GM10248 (cell line): ENCODE data around the gene NEK4.

Source experiments
- CTCF ChIA-PET: fragments of 300-600 bp; sonication (Branson Sonifier 250); formaldehyde crosslinking; extraction: SDS; loops from one replicate; lab custom pipeline; 2021; ENCODE audit warnings: antibody characterized with exemption; lab: Yijun Ruan, JAX
- POLR2A ChIA-PET: fragments of 350-650 bp; sonication (Branson Sonifier 250); formaldehyde crosslinking; extraction: SDS; loops from one replicate; lab custom pipeline; 2020; ENCODE audit warnings: antibody characterized with exemption; lab: Yijun Ruan, JAX
- DNase-seq: peaks from one replicate; pipeline ENCODE4 v3.0.0; 2012; ENCODE audit errors: extremely low spot score
- CTCF ChIP-seq: IDR thresholded peaks from 2 replicates; pipeline ENCODE4 v1.5.1; 2012; ENCODE audit warnings: mild to moderate bottlenecking, low read depth; ENCODE audit errors: extremely low read depth, missing control alignments, control extremely low read depth

Gene NEK4

GRCh38 chr3:52704611-52705437 is 65.9 kb downstream of the NEK4 start:
- DNase-seq = peak; percentile 26
- POLR2A ChIA-PET = interaction anchor here (0.7 to 1.6 kb wide), 3 partner anchors 9 to 512 kb away, joined by 3 read pairs; no protein-coding TSS in a partner anchor
- CTCF ChIA-PET = interaction anchor here (0.7 kb wide), 1 partner anchor 94 kb away, joined by 3 read pairs; no protein-coding TSS in a partner anchor
- TF ChIP-seq CTCF = no peak

- ChIA-PET POLR2A (interaction anchor here (0.6 to 1.6 kb wide), 2 partner anchors 11 to 638 kb away, joined by 3 to 6 read pairs; no protein-coding TSS in a partner anchor), CTCF (no interaction called here)
- TF ChIP-seq CTCF = no peak
- DNase-seq = no peak
Observed at GRCh38 chr3:52703341-52703740, 67.4 kb downstream of the NEK4 start.

- ChIA-PET POLR2A (no interaction called here), CTCF (interaction anchor here (1.0 to 1.9 kb wide), 3 partner anchors 9 to 11 kb away, joined by 3 to 10 read pairs (median 4); partner anchors contain the start of gene SPCS1)
- TF ChIP-seq CTCF = no peak
- DNase-seq = no peak
Observed at GRCh38 chr3:52697632-52697965, 73.1 kb downstream of the NEK4 start.

- ChIA-PET POLR2A (interaction anchor here (1.2 kb wide), 1 partner anchor 8 kb away, joined by 3 read pairs; the partner anchor contains the start of gene GLT8D1), CTCF (interaction anchor here (1.0 to 1.9 kb wide), 3 partner anchors 8 to 10 kb away, joined by 3 to 10 read pairs (median 4); partner anchors contain the start of gene SPCS1)
- DNase-seq = no peak
- no peak for TF ChIP-seq CTCF
Observed at GRCh38 chr3:52696830-52697631, 73.7 kb downstream of the NEK4 start.

- DNase-seq = no peak
- ChIA-PET CTCF (interaction anchor here (0.9 to 1.9 kb wide), 2 partner anchors 9 to 11 kb away, joined by 3 to 10 read pairs; partner anchors contain the start of gene SPCS1), POLR2A (interaction anchor here (1.2 kb wide), 1 partner anchor 9 kb away, joined by 3 read pairs; the partner anchor contains the start of gene GLT8D1)
- no peak for TF ChIP-seq CTCF
Observed at GRCh38 chr3:52695798-52696671, 74.7 kb downstream of the NEK4 start.
